ENCODE results near the gene CAB39L. TPM values are rescaled to one million over a fixed set of nuclear protein-coding genes. Genes with fewer than 3 reads are reported as not detected.

CAB39L gene
- total RNA-seq, 3 donors from 2014 or later: 8.5 to 87.2 (median 9.6) TPM

DNA sequence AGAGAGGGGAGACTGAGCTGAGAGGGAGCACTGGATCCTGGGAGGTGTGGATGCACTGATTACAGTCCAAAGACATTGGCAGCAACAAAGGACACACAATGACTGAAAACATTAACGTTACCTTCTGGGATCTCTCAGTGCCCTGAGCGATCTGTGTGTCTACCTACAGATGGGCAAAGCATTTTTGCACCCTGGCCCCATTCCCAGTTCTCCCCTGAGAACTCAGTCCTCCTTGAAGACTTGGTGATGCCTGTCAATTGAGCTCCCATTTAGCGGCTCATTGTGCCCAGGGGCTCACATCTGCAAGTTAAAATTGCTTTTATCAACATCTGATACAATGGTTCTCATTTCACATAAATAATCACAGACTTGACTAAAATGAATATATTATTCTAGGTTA, 133.6 kb downstream of the CAB39L start:
- Histone ChIP-seq H3K9me3 (no peaks in the 10 kb centered on the region), H3K4me1 (ENCODE audit: low read depth) (no peaks in the 10 kb centered on the region), H3K4me3 (no peak overlapping the region), H3K36me3 (ENCODE audit: low read depth) (no peaks in the 10 kb centered on the region)
- ATAC-seq (no peak), DNase-seq (no peak)
- intact Hi-C loops (cut with DNase I, micrococcal nuclease): no loop called here
- TF ChIP-seq, protein P1, sequence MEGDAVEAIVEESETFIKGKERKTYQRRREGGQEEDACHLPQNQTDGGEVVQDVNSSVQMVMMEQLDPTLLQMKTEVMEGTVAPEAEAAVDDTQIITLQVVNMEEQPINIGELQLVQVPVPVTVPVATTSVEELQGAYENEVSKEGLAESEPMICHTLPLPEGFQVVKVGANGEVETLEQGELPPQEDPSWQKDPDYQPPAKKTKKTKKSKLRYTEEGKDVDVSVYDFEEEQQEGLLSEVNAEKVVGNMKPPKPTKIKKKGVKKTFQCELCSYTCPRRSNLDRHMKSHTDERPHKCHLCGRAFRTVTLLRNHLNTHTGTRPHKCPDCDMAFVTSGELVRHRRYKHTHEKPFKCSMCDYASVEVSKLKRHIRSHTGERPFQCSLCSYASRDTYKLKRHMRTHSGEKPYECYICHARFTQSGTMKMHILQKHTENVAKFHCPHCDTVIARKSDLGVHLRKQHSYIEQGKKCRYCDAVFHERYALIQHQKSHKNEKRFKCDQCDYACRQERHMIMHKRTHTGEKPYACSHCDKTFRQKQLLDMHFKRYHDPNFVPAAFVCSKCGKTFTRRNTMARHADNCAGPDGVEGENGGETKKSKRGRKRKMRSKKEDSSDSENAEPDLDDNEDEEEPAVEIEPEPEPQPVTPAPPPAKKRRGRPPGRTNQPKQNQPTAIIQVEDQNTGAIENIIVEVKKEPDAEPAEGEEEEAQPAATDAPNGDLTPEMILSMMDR (IDR thresholded peaks at IDR 0.05): no peak

- no peaks in the 10 kb centered on the region for H3K9me3 ChIP-seq
- no peaks in the 10 kb centered on the region for H3K4me1 ChIP-seq (ENCODE audit: low read depth)
- TF ChIP-seq, protein P1 (IDR thresholded peaks at IDR 0.05): no peak
- DNase-seq (no peak), ATAC-seq (no peak)
- intact Hi-C loops (cut with DNase I, micrococcal nuclease): loop anchor here (10.0 kb wide), 2 partner anchors 126 to 306 kb away; no protein-coding TSS in a partner anchor
- H3K4me3 ChIP-seq: no peak overlapping the region
- no peaks in the 10 kb centered on the region for H3K36me3 ChIP-seq (ENCODE audit: low read depth)
Observed at GRCh38 chr13:49308921-49309408, 134.9 kb downstream of the CAB39L start.

- DNase-seq: peak; percentile 47 to 71 (median 49)
- Histone ChIP-seq H3K36me3 (ENCODE audit: low read depth) (no peaks in the 10 kb centered on the region), H3K4me3 (no peak overlapping the region), H3K4me1 (ENCODE audit: low read depth) (no peaks in the 10 kb centered on the region), H3K9me3 (no peaks in the 10 kb centered on the region)
- ATAC-seq: peak; percentile 67
- TF ChIP-seq, protein P1 (IDR thresholded peaks at IDR 0.05): no peak
- intact Hi-C loops (cut with DNase I, micrococcal nuclease): loop anchor here (10.0 kb wide), 2 partner anchors 127 to 307 kb away; no protein-coding TSS in a partner anchor
Observed at GRCh38 chr13:49308097-49308875, 135.6 kb downstream of the CAB39L start.

DNA sequence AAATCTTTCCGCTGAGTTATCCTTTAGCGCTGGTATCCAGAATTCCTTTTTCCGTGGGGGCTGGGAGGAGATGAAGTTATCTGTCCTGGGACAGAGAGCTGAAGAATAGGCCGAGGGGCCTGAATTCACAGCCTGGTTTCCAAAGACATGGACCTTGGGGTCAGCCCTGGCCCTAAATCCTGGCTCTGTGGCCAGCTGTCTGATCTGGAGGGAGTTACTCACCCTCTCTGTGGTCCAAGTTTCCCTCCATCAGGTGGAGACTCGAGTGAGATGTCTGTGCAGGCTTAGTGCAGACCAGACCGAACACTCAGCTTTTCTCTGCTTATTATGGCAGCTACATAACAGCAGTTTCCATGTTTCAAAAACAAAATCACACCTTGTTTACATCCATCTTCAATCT, 136.5 kb downstream of the CAB39L start:
- DNase-seq (no peak), ATAC-seq (no peak)
- intact Hi-C loops (cut with DNase I, micrococcal nuclease): loop anchor here (10.0 kb wide), 2 partner anchors 127 to 307 kb away; no protein-coding TSS in a partner anchor

DNA sequence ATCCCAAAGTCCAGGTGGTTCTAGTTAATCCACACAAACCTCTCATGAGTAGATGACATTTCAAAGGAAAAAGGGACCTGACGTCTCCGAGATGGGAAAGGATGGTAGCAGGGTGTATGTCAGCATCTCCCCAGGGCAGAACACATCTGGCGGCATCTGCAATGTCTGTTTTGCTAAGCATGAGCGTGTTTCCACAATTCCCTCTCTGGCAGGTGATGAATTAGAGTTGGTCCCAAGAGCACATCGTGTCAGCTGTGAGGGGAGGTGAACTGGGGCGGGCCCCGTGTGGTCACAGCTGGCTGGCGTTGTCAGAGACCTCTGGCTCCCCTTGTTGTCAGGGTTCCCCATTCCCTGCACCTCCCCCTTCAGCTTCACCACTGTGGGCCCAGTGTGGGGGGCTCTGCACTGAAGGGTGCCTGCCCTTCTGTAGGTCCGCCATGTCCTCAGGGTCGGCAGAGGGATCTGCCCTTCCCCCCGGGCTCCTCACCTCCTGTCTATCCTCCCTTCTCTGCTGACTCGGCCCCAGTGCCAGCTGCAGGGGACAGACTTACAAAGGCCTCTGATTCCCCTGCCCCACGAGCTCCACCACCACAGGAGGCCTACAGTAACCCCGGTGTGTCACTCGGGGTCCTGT, 138.0 kb downstream of the CAB39L start:
- TF ChIP-seq, protein P1 (IDR thresholded peaks at IDR 0.05): no peak
- no peaks in the 10 kb centered on the region for H3K9me3 ChIP-seq
- H3K4me3 ChIP-seq: no peak overlapping the region
- ATAC-seq (no peak), DNase-seq (no peak)
- H3K36me3 ChIP-seq (ENCODE audit: low read depth): no peaks in the 10 kb centered on the region
- intact Hi-C loops (cut with DNase I, micrococcal nuclease): loop anchor here (10.0 kb wide), 2 partner anchors 129 to 309 kb away; no protein-coding TSS in a partner anchor
- peaks cover 6% of the 10 kb centered on the region for H3K4me1 ChIP-seq (ENCODE audit: low read depth)

More for the DNA sequence above, 136.5 kb downstream of the CAB39L start:
- no peaks in the 10 kb centered on the region for H3K9me3 ChIP-seq
- H3K36me3 ChIP-seq (ENCODE audit: low read depth): no peaks in the 10 kb centered on the region
- no peak overlapping the region for H3K4me3 ChIP-seq
- TF ChIP-seq, protein P1 (IDR thresholded peaks at IDR 0.05): no peak
- H3K4me1 ChIP-seq (ENCODE audit: low read depth): no peaks in the 10 kb centered on the region

All from mucosa of descending colon (tissue), 3 donors.